Activated CD8-positive, alpha-beta T cell treated with anti-CD3 and anti-CD28 coated beads for 36 hours (primary cell): ENCODE data around the gene ZNF117. TPM values are rescaled to one million over a fixed set of nuclear protein-coding genes. Genes with fewer than 3 reads are reported as not detected.
"Not testable (repeated sequence)": the region's sequence is repeated elsewhere in the genome, so short reads cannot be mapped to it uniquely, and the experiment has no call there.

Experiments used
- ATAC-seq: fragments of 200-7000 bp; cut with Tn5 transposase; one replicate; pipeline ENCODE4 v1.10.0; 2021; ENCODE audit warnings: mild to moderate bottlenecking, moderate library complexity
- CTCF ChIA-PET: fragments of 350-600 bp; sonication (Branson Sonifier 250); formaldehyde crosslinking; loops from one replicate; lab custom pipeline; 2021; ENCODE audit warnings: antibody characterized with exemption; lab: Charles Lee
- POLR2A ChIA-PET: fragments of 350-600 bp; sonication (Branson Sonifier 250); formaldehyde crosslinking; loops from one replicate; lab custom pipeline; 2021; ENCODE audit warnings: antibody characterized with exemption; lab: Charles Lee
- DNase-seq: peaks from one replicate; pipeline ENCODE4 v3.0.0-alpha.2; 2020
- H3K27ac Mint-ChIP-seq: one replicate; pipeline ENCODE4 v1.8.0; 2021; ENCODE audit warnings: mild to moderate bottlenecking, mixed read lengths
- H3K27me3 Mint-ChIP-seq: one replicate; pipeline ENCODE4 v1.8.0; 2021; ENCODE audit warnings: mixed read lengths
- H3K36me3 Mint-ChIP-seq: one replicate; pipeline ENCODE4 v1.8.0; 2021; ENCODE audit warnings: low read depth, mixed read lengths
- H3K4me1 Mint-ChIP-seq: one replicate; pipeline ENCODE4 v1.8.0; 2021; ENCODE audit warnings: low read depth, mixed read lengths
- H3K4me3 Mint-ChIP-seq: one replicate; pipeline ENCODE4 v1.8.0; 2021; ENCODE audit warnings: mild to moderate bottlenecking, moderate library complexity, mixed read lengths
- H3K9me3 Mint-ChIP-seq: one replicate; pipeline ENCODE4 v1.8.0; 2021; ENCODE audit warnings: mixed read lengths
- intact Hi-C: fragments of 100-400 bp; cut with micrococcal nuclease; formaldehyde crosslinking; loops from one replicate; pipeline ENCODE4 v1.10.0; 2022
- total RNA-seq, 2 experiments: library from RNA; stranded (reverse); gene quantifications; one replicate each; pipeline ENCODE4 v1.2.3, GENCODE V29; 2021
- TF ChIP-seq, protein P1 (sequence below): fragments of 200-600 bp; IDR thresholded peaks from one replicate; pipeline ENCODE4 v1.8.0; 2022; ENCODE audit warnings: antibody characterized with exemption, mild to moderate bottlenecking

ZNF117 gene
- 1 to 10 TPM; 4.2 to 5.8 TPM for total RNA-seq

DNA sequence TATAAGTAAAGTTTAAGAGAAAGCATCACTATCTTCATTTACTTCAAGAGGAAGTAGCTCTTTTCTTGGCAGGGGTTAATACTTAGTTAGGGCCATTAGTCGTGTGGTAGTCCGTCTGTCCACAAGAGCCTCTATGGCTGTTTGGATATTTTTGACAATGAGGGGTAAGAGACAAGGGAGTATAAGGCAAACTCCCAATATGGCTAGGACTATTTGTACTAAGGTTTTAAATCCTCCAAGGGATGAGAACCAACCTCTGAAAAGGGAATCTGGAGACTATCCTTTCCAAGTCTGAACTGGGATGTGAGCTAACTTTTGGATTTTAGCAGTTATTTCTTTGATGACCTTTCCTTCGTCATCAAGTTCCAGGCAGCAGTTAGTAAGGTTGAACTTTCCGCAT is at the start of gene ZNF117:
ZNF117 (minus strand) TSS at position 101 of the 400 bp plus-strand sequence.
- Mint-ChIP-seq H3K4me3 (no peak within 1 kb of the TSS), H3K27me3 (no peaks in the 10 kb centered on the region), H3K27ac (no peak within 1 kb of the TSS), H3K4me1 (no peaks in the 10 kb centered on the region), H3K9me3 (peaks cover 68% of the 10 kb centered on the region), H3K36me3 (peaks cover 64% of the 10 kb centered on the region)
- TF ChIP-seq, protein P1, sequence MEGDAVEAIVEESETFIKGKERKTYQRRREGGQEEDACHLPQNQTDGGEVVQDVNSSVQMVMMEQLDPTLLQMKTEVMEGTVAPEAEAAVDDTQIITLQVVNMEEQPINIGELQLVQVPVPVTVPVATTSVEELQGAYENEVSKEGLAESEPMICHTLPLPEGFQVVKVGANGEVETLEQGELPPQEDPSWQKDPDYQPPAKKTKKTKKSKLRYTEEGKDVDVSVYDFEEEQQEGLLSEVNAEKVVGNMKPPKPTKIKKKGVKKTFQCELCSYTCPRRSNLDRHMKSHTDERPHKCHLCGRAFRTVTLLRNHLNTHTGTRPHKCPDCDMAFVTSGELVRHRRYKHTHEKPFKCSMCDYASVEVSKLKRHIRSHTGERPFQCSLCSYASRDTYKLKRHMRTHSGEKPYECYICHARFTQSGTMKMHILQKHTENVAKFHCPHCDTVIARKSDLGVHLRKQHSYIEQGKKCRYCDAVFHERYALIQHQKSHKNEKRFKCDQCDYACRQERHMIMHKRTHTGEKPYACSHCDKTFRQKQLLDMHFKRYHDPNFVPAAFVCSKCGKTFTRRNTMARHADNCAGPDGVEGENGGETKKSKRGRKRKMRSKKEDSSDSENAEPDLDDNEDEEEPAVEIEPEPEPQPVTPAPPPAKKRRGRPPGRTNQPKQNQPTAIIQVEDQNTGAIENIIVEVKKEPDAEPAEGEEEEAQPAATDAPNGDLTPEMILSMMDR: no peak
- DNase-seq (no peak), ATAC-seq (no peak)
- ChIA-PET POLR2A (no interaction called here), CTCF (no interaction called here)
- intact Hi-C loops: no loop called here

DNA sequence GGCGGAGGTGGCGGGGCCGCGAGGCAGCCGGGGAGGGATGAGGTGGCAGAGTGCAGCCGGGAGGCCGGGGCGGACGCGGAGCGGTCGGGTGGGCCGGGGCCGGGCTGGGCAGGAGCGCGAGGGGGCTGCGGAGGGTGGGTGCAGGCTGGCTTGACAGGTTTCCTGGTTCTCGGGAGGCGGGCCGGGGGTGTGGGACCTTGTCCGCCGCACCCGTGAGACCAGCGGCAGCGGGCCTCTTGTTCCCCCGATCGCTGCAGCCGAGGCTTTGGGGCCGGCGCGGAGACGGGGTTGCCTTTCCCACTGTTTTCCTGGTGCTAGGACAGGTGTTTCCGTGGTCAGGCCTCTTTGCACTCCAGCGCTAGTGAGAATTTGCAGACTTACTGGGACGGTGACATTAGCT is 47.9 kb upstream of the ZNF117 start:
- peaks cover 12% of the 10 kb centered on the region for H3K4me1 Mint-ChIP-seq
- CTCF ChIA-PET: interaction anchor here (1.7 kb wide), 1 partner anchor 32 kb away, joined by 4 read pairs; the partner anchor contains the start of gene ERV3-1
- ATAC-seq: peak; percentile 3
- POLR2A ChIA-PET, H3K27me3 Mint-ChIP-seq, H3K9me3 Mint-ChIP-seq, intact Hi-C loops, H3K36me3 Mint-ChIP-seq: not testable (repeated sequence)
- peak; percentile 33 for DNase-seq
- peak overlapping the region; percentile 79 for H3K4me3 Mint-ChIP-seq
- H3K27ac Mint-ChIP-seq: peak overlapping the region; percentile 71

DNA sequence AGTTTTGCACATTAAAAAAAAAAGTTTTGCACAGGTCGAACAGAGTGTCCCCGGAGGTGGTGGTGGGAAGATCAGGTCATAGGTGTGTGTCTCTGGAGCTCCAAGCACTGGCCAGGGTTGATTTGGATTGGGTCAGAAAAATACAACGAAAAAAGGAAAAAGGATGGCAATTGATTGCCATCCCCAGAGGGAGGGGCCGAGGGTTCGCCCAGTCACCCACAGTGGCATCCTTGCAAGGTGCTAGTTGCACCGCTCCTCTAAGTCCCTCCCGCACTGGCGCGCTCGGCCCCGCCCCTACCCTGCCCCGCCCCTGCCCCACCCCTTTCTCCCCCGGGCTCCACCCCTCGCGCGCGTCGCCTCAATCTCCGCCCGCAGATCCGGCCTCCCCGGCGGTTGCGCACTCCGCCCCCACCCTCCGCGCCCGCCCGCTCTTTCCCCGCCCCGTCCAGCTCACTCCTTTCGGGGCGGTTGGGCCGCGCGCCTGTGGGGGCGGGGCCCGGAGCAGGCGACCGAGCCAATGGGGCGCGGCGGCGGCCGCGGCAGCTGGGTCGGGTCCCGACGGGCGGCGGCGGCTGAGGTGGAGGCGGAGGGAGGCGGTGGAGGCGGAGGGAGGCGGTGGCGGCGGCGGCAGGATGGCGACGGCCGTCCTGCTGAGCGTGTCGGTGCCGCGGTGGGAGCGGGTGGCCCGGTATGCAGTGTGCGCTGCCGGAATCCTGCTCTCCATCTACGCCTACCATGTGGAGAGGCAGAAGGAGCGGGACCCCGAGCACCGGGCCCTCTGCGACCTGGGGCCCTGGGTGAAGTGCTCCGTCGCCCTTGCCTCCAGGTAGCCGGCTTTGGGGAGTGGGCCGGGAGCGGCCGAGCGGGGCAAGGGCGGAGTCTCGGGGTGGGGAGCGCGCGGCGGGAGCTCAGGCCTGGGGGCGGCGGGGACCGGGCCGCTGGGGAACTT is 47.2 kb upstream of the ZNF117 start:
- Mint-ChIP-seq H3K27ac (peak overlapping the region; percentile 77), H3K4me3 (peak overlapping the region; percentile 74), H3K27me3 (no peaks in the 10 kb centered on the region), H3K36me3 (no peaks in the 10 kb centered on the region), H3K4me1 (peaks cover 12% of the 10 kb centered on the region), H3K9me3 (no peaks in the 10 kb centered on the region)
- DNase-seq (peak; percentile 91), ATAC-seq (peak; percentile 94)
- CTCF ChIA-PET: interaction anchor here (1.5 to 1.7 kb wide), 2 partner anchors 32 to 36 kb away, joined by 3 to 4 read pairs; partner anchors contain the start of gene ERV3-1
- POLR2A ChIA-PET: no interaction called here
- intact Hi-C loops: loop anchor here (1.0 kb wide), 1 partner anchor 32 kb away; the partner anchor contains the start of gene ERV3-1
- TF ChIP-seq, protein P1: no peak

DNA sequence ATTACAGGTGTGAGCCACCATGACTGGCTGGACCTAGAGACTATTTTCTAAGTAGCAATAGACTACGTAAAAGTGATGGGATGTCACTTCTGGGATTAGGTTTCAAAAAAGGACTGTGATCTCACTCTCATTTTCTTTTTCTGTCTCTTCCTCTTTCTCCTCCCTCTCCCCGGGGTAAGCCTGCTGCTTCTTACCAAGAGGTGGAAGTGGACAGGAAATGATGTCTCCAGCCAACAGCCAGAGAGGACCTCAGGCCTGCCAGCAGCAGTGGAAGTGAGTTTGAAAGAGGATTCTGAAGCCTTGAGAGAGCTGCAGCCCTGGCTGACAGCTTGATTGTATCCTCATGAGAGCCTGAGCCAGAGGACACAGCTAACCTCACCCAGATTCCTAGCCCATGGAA is 45.7 kb upstream of the ZNF117 start:
- intact Hi-C loops, ATAC-seq, H3K9me3 Mint-ChIP-seq, H3K27me3 Mint-ChIP-seq, H3K27ac Mint-ChIP-seq, H3K4me3 Mint-ChIP-seq, POLR2A ChIA-PET, H3K36me3 Mint-ChIP-seq, DNase-seq: not testable (repeated sequence)
- CTCF ChIA-PET: interaction anchor here (1.5 kb wide), 1 partner anchor 35 kb away, joined by 3 read pairs; no protein-coding TSS in a partner anchor
- peaks cover 12% of the 10 kb centered on the region for H3K4me1 Mint-ChIP-seq

DNA sequence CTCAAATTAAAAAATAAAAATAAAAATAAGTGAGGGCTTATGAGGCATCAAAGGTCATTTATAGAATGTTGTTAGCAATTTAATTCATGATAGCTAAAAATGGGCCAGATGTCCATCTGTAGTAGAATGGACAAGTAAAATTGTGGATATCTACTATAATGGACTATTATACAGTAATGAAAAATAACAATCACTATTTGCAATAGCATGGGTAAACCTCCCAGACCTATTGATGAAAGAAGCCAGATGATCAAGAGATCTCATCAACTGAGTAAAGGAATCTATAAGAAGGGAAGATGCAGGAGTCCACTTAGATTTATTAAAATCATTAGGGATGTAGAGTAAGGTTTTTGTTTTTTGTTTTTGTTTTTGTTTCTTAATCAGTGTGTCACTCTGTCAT is 44.6 kb upstream of the ZNF117 start:
- CTCF ChIA-PET, H3K4me3 Mint-ChIP-seq, H3K27me3 Mint-ChIP-seq, H3K36me3 Mint-ChIP-seq, ATAC-seq, DNase-seq, H3K9me3 Mint-ChIP-seq, intact Hi-C loops, POLR2A ChIA-PET, H3K27ac Mint-ChIP-seq: not testable (repeated sequence)
- H3K4me1 Mint-ChIP-seq: peaks cover 12% of the 10 kb centered on the region

DNA sequence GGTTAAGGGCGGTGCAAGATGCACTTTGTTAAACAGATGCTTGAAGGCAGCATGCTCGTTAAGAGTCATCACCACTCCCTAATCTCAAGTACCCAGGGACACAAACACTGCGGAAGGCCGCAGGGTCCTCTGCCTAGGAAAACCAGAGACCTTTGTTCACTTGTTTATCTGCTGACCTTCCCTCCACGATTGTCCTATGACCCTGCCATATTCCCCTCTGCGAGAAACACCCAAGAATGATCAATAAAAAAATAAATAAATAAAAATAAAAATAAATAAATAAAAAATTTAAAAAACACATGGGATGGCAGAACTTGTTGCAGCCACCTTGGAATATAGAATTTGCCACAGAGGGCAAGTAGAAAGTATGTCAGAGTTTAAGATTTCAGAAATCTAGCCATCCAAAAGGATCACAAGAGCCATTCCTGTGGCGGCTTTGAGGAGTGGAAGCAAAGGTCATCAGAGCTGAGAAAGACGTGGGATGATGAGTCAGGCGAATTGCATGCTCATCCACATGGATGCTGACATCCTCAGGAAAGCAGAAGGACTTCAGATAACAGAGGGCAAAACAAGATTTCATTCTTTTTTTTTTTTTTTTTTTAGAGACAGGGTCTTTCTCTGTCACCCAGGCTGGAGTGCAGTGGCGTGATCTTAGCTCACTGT is 43.4 kb upstream of the ZNF117 start:
- H3K9me3 Mint-ChIP-seq, H3K27me3 Mint-ChIP-seq, ATAC-seq, H3K4me3 Mint-ChIP-seq, H3K4me1 Mint-ChIP-seq, DNase-seq, H3K36me3 Mint-ChIP-seq, intact Hi-C loops, H3K27ac Mint-ChIP-seq, POLR2A ChIA-PET: not testable (repeated sequence)
- CTCF ChIA-PET: interaction anchor here (0.6 kb wide), 1 partner anchor 82 kb away, joined by 3 read pairs; no protein-coding TSS in a partner anchor

DNA sequence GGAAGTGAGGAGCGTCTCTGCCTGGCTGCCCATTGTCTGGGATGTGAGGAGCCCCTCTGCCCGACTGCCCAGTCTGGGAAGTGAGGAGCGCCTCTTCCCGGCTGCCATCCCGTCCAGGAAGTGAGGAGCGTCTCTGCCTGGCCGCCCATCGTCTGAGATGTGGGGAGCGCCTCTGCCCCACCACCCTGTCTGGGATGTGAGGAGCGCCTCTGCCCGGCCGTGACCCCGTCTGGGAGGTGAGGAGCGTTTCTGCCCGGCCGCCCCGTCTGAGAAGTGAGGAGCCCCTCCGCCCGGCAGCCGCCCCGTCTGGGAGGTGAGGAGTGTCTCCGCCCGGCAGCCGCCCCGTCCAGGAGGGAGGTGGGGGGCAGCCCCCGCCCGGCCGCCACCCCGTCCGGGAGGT is 42.6 kb upstream of the ZNF117 start:
- ATAC-seq, H3K9me3 Mint-ChIP-seq, POLR2A ChIA-PET, DNase-seq, CTCF ChIA-PET, H3K27ac Mint-ChIP-seq, intact Hi-C loops, H3K27me3 Mint-ChIP-seq, H3K4me3 Mint-ChIP-seq, H3K36me3 Mint-ChIP-seq, H3K4me1 Mint-ChIP-seq: not testable (repeated sequence)

DNA sequence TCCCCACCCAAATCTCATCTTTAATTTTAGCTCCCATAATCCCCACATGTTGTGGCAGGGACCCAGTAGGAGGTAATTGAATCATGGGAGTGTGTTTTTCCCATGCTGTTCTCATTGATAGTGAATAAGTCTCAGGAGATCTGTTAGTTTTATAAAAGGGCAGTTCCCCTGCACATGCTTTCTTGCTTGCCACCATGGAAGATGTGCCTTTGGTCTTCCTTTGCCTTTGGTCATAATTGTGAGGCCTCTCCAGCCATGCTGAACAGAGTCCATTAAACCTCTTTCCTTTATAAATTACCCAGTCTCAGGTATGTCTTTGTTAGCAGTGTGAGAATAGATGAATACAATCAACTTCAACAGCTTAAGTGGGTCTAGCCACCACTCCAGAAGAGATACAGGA is 34.2 kb upstream of the ZNF117 start:
- DNase-seq, intact Hi-C loops, ATAC-seq, H3K4me3 Mint-ChIP-seq, POLR2A ChIA-PET, H3K27me3 Mint-ChIP-seq, CTCF ChIA-PET, H3K27ac Mint-ChIP-seq, H3K36me3 Mint-ChIP-seq, H3K9me3 Mint-ChIP-seq, H3K4me1 Mint-ChIP-seq: not testable (repeated sequence)

DNA sequence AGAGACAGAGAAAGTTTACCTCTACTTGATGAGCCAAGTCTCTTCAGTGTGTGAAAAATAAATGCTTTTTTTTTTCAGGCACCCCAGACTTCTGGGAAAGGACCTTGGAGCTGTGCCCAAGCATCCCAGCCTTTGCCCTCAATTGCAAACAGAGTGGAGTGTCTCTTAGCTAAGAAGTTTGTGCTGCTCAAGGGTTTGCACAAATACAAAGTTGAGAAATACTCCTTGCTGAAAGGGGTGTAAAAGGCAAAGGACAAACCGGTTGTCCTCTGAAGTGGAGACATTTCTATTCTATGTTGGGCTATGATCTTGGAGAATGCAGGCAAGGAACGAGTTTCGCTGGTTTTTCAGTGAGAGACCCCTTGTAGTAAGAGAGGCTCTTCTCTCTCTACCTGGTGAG is 30.1 kb upstream of the ZNF117 start:
- CTCF ChIA-PET, ATAC-seq: not testable (repeated sequence)
- POLR2A ChIA-PET: interaction anchor here (0.7 to 1.1 kb wide), 2 partner anchors 23 to 29 kb away, joined by 3 to 6 read pairs; no protein-coding TSS in a partner anchor

More for the DNA sequence above, 30.1 kb upstream of the ZNF117 start:
- H3K27ac Mint-ChIP-seq, H3K4me1 Mint-ChIP-seq, H3K9me3 Mint-ChIP-seq, H3K36me3 Mint-ChIP-seq, intact Hi-C loops, H3K27me3 Mint-ChIP-seq, DNase-seq, H3K4me3 Mint-ChIP-seq: not testable (repeated sequence)
